H1 (cell line): ENCODE results near the gene MINDY1. TPM values are rescaled to one million over a fixed set of nuclear protein-coding genes. Genes with fewer than 3 reads are reported as not detected.

ENCODE experiments used
- CTCF ChIA-PET: fragments of 300-600 bp; sonication (Branson Sonifier 250); formaldehyde crosslinking; loops from one replicate; lab custom pipeline; 2021; ENCODE audit not compliant: partially characterized antibody; lab: Charles Lee
- POLR2A ChIA-PET: fragments of 300-600 bp; sonication (Branson Sonifier 250); formaldehyde crosslinking; loops from one replicate; lab custom pipeline; 2021; ENCODE audit warnings: inconsistent platforms; ENCODE audit not compliant: partially characterized antibody; lab: Charles Lee
- DNase-seq, 2 experiments: peaks; one replicate each; pipeline versions ENCODE4 v3.0.0 to v3.0.0-alpha.2; 2010 to 2022; ENCODE audit warnings: low spot score in 2 of 2, low read depth in 1 of 2, mixed read lengths in 1 of 2
- FAIRE-seq: peaks from 2 replicates; lab custom pipeline; 2011; peaks lifted over from hg19 to GRCh38; lab: Jason Lieb, UNC
- H2AFZ ChIP-seq: 2 replicates; pipeline ENCODE4 v1.8.1; 2012; ENCODE audit warnings: low read length, inconsistent platforms
- H2AK5ac ChIP-seq: 2 replicates; pipeline ENCODE4 v1.6.1; 2013; ENCODE audit warnings: low read depth, low read length
- H2BK120ac ChIP-seq: replicated peaks from 2 replicates; pipeline ENCODE3; 2013; ENCODE audit warnings: low read depth, low read length, inconsistent platforms
- H2BK12ac ChIP-seq: 2 replicates; pipeline ENCODE4 v1.6.1; 2013; ENCODE audit warnings: low read depth, low read length
- H2BK15ac ChIP-seq: 2 replicates; pipeline ENCODE4 v1.6.1; 2013; ENCODE audit warnings: low read length
- H2BK20ac ChIP-seq: 2 replicates; pipeline ENCODE4 v1.6.1; 2013; ENCODE audit warnings: low read length
- H2BK5ac ChIP-seq: 2 replicates; pipeline ENCODE4 v1.6.1; 2013; ENCODE audit warnings: low read depth, low read length
- H3K14ac ChIP-seq: 2 replicates; pipeline ENCODE4 v1.6.1; 2013; ENCODE audit warnings: inconsistent platforms; ENCODE audit not compliant: insufficient read length
- H3K18ac ChIP-seq: 2 replicates; pipeline ENCODE4 v1.6.1; 2013; ENCODE audit warnings: low read length; ENCODE audit errors: extremely low read depth
- H3K23ac ChIP-seq: 2 replicates; pipeline ENCODE4 v1.6.1; 2013; ENCODE audit warnings: inconsistent platforms; ENCODE audit not compliant: insufficient read length
- H3K23me2 ChIP-seq: 2 replicates; pipeline ENCODE4 v1.6.1; 2013; ENCODE audit warnings: low read depth, low read length
- H3K27ac ChIP-seq: 2 replicates; pipeline ENCODE4 v1.6.1; 2011; ENCODE audit warnings: low read depth, low read length, inconsistent platforms
- H3K27me3 ChIP-seq, 4 experiments: replicated peaks in 1 of 4; 1 replicate in 1 of 4; 2 replicates in 3 of 4; pipeline versions ENCODE4 v1.6.1 to v1.8.1; 2011 to 2013; ENCODE audit warnings: low read length in 3 of 4, mild to moderate bottlenecking in 3 of 4, inconsistent platforms in 2 of 4, mixed read lengths in 2 of 4, moderate library complexity in 1 of 4; ENCODE audit not compliant: control insufficient read depth in 3 of 4, insufficient read depth in 3 of 4; ENCODE audit errors: extremely low read depth in 1 of 4
- H3K36me3 ChIP-seq, 4 experiments: 2 replicates each; pipeline versions ENCODE4 v1.6.1 to v1.8.1; 2011 to 2013; ENCODE audit warnings: mild to moderate bottlenecking in 4 of 4, low read length in 3 of 4, moderate library complexity in 2 of 4, control low read depth in 1 of 4, inconsistent platforms in 1 of 4; ENCODE audit not compliant: insufficient read depth in 4 of 4, control insufficient read depth in 2 of 4
- H3K4ac ChIP-seq: replicated peaks from 2 replicates; pipeline ENCODE3; 2013; ENCODE audit warnings: low read length, low read depth, mixed read lengths, inconsistent platforms; ENCODE audit not compliant: insufficient read length
- H3K4me1 ChIP-seq, 4 experiments: replicated peaks in 1 of 4; 1 replicate in 1 of 4; 2 replicates in 3 of 4; pipeline versions ENCODE4 v1.6.1 to v1.8.1; 2011 to 2013; ENCODE audit warnings: low read length in 3 of 4, inconsistent platforms in 2 of 4, mixed read lengths in 1 of 4; ENCODE audit not compliant: insufficient read depth in 4 of 4, control insufficient read depth in 3 of 4
- H3K4me2 ChIP-seq, 2 experiments: 2 replicates each; pipeline versions ENCODE4 v1.6.1 to v1.8.1; 2011 to 2013; ENCODE audit warnings: low read depth in 2 of 2, low read length in 2 of 2, control low read depth in 1 of 2, inconsistent platforms in 1 of 2, mild to moderate bottlenecking in 1 of 2; ENCODE audit not compliant: insufficient read depth in 1 of 2
- H3K4me3 ChIP-seq, 4 experiments: fragments of 200-600, 300-600 bp in 1 of 4; sonication (generic), shearing (Covaris generic), sonication (Bioruptor Twin) in 1 of 4; 2 replicates each; pipeline versions ENCODE4 v1.5.1 to v1.8.1; 2011 to 2016; ENCODE audit warnings: low read length in 4 of 4, low read depth in 3 of 4, control low read depth in 2 of 4, inconsistent platforms in 2 of 4, mild to moderate bottlenecking in 2 of 4, mixed read lengths in 1 of 4, moderate library complexity in 1 of 4; ENCODE audit not compliant: insufficient read depth in 2 of 4; ENCODE audit errors: extremely low read depth in 1 of 4
- H3K56ac ChIP-seq: replicated peaks from 2 replicates; pipeline ENCODE3; 2013; ENCODE audit warnings: low read depth, mild to moderate bottlenecking, mixed read lengths, low read length, inconsistent platforms; ENCODE audit not compliant: insufficient read length
- H3K79me1 ChIP-seq: 2 replicates; pipeline ENCODE4 v1.6.1; 2013; ENCODE audit warnings: low read depth, low read length, control low read depth
- H3K79me2 ChIP-seq, 2 experiments: 2 replicates each; pipeline versions ENCODE4 v1.6.1 to v1.8.1; 2012 to 2013; ENCODE audit warnings: low read length in 2 of 2, mild to moderate bottlenecking in 2 of 2, inconsistent platforms in 1 of 2; ENCODE audit not compliant: insufficient read depth in 2 of 2, control insufficient read depth in 1 of 2
- H3K9ac ChIP-seq, 4 experiments: replicated peaks in 1 of 4; 1 replicate in 1 of 4; 2 replicates in 3 of 4; pipeline versions ENCODE4 v1.6.1 to v1.8.1; 2011 to 2013; ENCODE audit warnings: low read depth in 3 of 4, low read length in 3 of 4, control low read depth in 2 of 4, mild to moderate bottlenecking in 2 of 4, moderate library complexity in 2 of 4, inconsistent platforms in 1 of 4; ENCODE audit errors: extremely low read depth in 1 of 4
- H3K9me3 ChIP-seq, 2 experiments: 2 replicates each; pipeline versions ENCODE4 v1.6.1 to v1.8.1; 2012 to 2013; ENCODE audit warnings: mild to moderate bottlenecking in 2 of 2, moderate library complexity in 2 of 2, control low read depth in 1 of 2, inconsistent platforms in 1 of 2, low read depth in 1 of 2, low read length in 1 of 2, mixed read lengths in 1 of 2; ENCODE audit not compliant: insufficient read depth in 2 of 2
- H4K20me1 ChIP-seq, 2 experiments: replicated peaks in 1 of 2; 2 replicates each; pipeline versions ENCODE3 to v1.8.1; 2011 to 2013; ENCODE audit warnings: inconsistent platforms in 2 of 2, low read length in 2 of 2, mild to moderate bottlenecking in 1 of 2; ENCODE audit not compliant: insufficient read depth in 2 of 2, control insufficient read depth in 1 of 2
- H4K5ac ChIP-seq: 2 replicates; pipeline ENCODE4 v1.6.1; 2013; ENCODE audit warnings: low read length, low read depth, mixed read lengths, inconsistent platforms; ENCODE audit not compliant: insufficient read length
- H4K8ac ChIP-seq: 2 replicates; pipeline ENCODE4 v1.8.0; 2013; ENCODE audit warnings: mild to moderate bottlenecking, moderate library complexity, low read length, inconsistent platforms; ENCODE audit not compliant: insufficient read depth; ENCODE audit errors: extremely low read depth
- H4K91ac ChIP-seq: replicated peaks from 2 replicates; pipeline ENCODE3; 2013; ENCODE audit warnings: low read length, mixed read lengths, inconsistent platforms; ENCODE audit not compliant: insufficient read length
- ATF3 ChIP-seq: IDR thresholded peaks from 2 replicates; pipeline ENCODE4 v1.6.1; 2011; ENCODE audit warnings: low read depth, mild to moderate bottlenecking, low read length; ENCODE audit not compliant: insufficient read depth
- CBX5 ChIP-seq: fragments of 300-800, 300-1000 bp; sonication (generic); IDR thresholded peaks from 2 replicates; pipeline ENCODE4 v1.7.1; 2016; ENCODE audit warnings: antibody characterized with exemption, low read length, low read depth
- EZH2 ChIP-seq: fragments of 200-600 bp; sonication (generic); IDR thresholded peaks from 2 replicates; pipeline ENCODE4 v1.7.1; 2012; ENCODE audit warnings: low read depth, mild to moderate bottlenecking, moderate library complexity, low read length, inconsistent platforms; ENCODE audit not compliant: severe bottlenecking
- JUND ChIP-seq: IDR thresholded peaks from 2 replicates; pipeline ENCODE4 v1.6.1; 2011; ENCODE audit warnings: mild to moderate bottlenecking, improper control_type of control experiment, low read length
- KDM5A ChIP-seq: fragments of 200-600 bp; IDR thresholded peaks from 2 replicates; pipeline ENCODE4 v1.7.1; 2012; ENCODE audit warnings: mild to moderate bottlenecking, low read length, inconsistent platforms, mixed read lengths
- NRF1 ChIP-seq: IDR thresholded peaks from 2 replicates; pipeline ENCODE4 v1.6.1; 2011; ENCODE audit warnings: mild to moderate bottlenecking, low read depth, low read length, improper control_type of control experiment
- PHF8 ChIP-seq: fragments of 200-600 bp; sonication (generic); conservative IDR thresholded peaks from 2 replicates; pipeline ENCODE4 v1.7.1; 2012; ENCODE audit warnings: low read depth, mild to moderate bottlenecking, inconsistent platforms, low read length, moderate library complexity
- POLR2AphosphoS5 ChIP-seq: IDR thresholded peaks from 2 replicates; pipeline ENCODE4 v1.6.1; 2011; ENCODE audit warnings: low read depth, low read length
- POU5F1 ChIP-seq: IDR thresholded peaks from 2 replicates; pipeline ENCODE4 v1.6.1; 2011; ENCODE audit warnings: low read depth, mild to moderate bottlenecking, low read length, moderate library complexity
- SAP30 ChIP-seq: fragments of 300-600 bp; sonication (generic); IDR thresholded peaks from 2 replicates; pipeline ENCODE4 v1.7.1; 2012; ENCODE audit warnings: low read length, moderate library complexity, mild to moderate bottlenecking, inconsistent platforms; ENCODE audit not compliant: insufficient read depth, insufficient replicate concordance
- SIRT6 ChIP-seq: IDR thresholded peaks from one replicate; pipeline ENCODE4 v1.7.1; 2012; ENCODE audit warnings: low read length, inconsistent platforms
- USF2 ChIP-seq: IDR thresholded peaks from 2 replicates; pipeline ENCODE4 v1.6.1; 2011; ENCODE audit warnings: low read length, improper control_type of control experiment
- WGBS, 2 experiments: shearing (Covaris generic) in 1 of 2; methylation state at CpG; one replicate each; pipeline versions ENCODE4 v1.1.6 to v1.1.7; 2013 to 2015; ENCODE audit warnings: low lambda C conversion rate in 2 of 2, mixed read lengths in 2 of 2, inconsistent platforms in 1 of 2, low coverage in 1 of 2, missing lambda C conversion rate in 1 of 2; ENCODE audit not compliant: insufficient replicate concordance in 2 of 2, insufficient coverage in 1 of 2, insufficient read length in 1 of 2; ENCODE audit errors: extremely low coverage in 1 of 2, missing lambda C conversion rate in 1 of 2; 5-methylcytosine and 5-hydroxymethylcytosine counted together
- polyA plus RNA-seq, 7 experiments: library from polyadenylated mRNA; depleted of rRNA in 3 of 7; stranded (reverse) in 5 of 7; unstranded in 2 of 7; fragments of >200 nt in 5 of 7; fragments of 200-250 nt in 2 of 7; gene quantifications; 1 replicate in 5 of 7; 2 replicates in 1 of 7; 4 replicates in 1 of 7; pipeline versions ENCODE4 v1.2.1 to v1.2.3, GENCODE V29; 2011 to 2013; ENCODE audit warnings: missing spikeins in 2 of 7, mixed read lengths in 2 of 7
- total RNA-seq: library from RNA; stranded (reverse); fragmentation: NEBNext Ultra II Directional; extraction: Animal tissue kit (Norgen Biotek cat#: 25700); gene quantifications from 2 replicates; pipeline ENCODE4 v1.2.1, GENCODE V29; 2021

Gene MINDY1
- total and polyA plus RNA-seq, 2 of the 8 experiments (the other 6 are each of a cell fraction or from before 2014, with no cell fraction given): 10.3 to 11.4 TPM

GRCh38 chr1:151049458-151049857, 42.8 kb upstream of the MINDY1 start:
- Histone ChIP-seq H3K4ac (no peak overlapping the region), H3K4me1 (peaks cover 0 to 7% (median 3%) of the 10 kb centered on the region in 4 experiments; a peak in 4 of 7 replicates), H3K79me1 (no peaks in the 10 kb centered on the region), H2BK15ac (no peak overlapping the region), H2AK5ac (no peak overlapping the region), H4K20me1 (peaks cover 0 to 3% of the 10 kb centered on the region in 2 experiments), H3K4me3 (no peak overlapping the region), H3K4me2 (peak overlapping the region in 1 of 2 experiments; percentile 13; a peak in 1 of 4 replicates), H3K9me3 (no peaks in the 10 kb centered on the region), H3K56ac (no peak overlapping the region), H3K27ac (no peak overlapping the region), H4K8ac (no peak overlapping the region), H4K91ac (no peak overlapping the region), H2AFZ (no peak overlapping the region), H3K9ac (no peak overlapping the region), H2BK120ac (no peak overlapping the region), H3K18ac (no peak overlapping the region), H3K27me3 (no peaks in the 10 kb centered on the region), H3K36me3 (peaks cover 7 to 41% (median 22%) of the 10 kb centered on the region in 4 experiments), H3K23ac (no peak overlapping the region), H2BK12ac (no peak overlapping the region; the same call in 1 of the 2 replicates), H3K14ac (no peak overlapping the region), H3K79me2 (no peaks in the 10 kb centered on the region), H2BK5ac (no peak overlapping the region), H4K5ac (no peak overlapping the region), H3K23me2 (peaks cover 8% of the 10 kb centered on the region; the same call in 1 of the 2 replicates), H2BK20ac (no peak overlapping the region)
- FAIRE-seq: no peak
- DNase-seq: no peak
- ChIA-PET CTCF (interaction anchor here (0.7 to 9.6 kb wide), 6 partner anchors 10 to 24 kb away, joined by 3 to 95 read pairs (median 6); partner anchors contain the start of genes BNIPL, CDC42SE1 and MLLT11), POLR2A (interaction anchor here (0.5 to 7.7 kb wide), 10 partner anchors 9 to 699 kb away, joined by 3 to 107 read pairs (median 4); partner anchors contain the start of genes BNIPL, CDC42SE1 and MLLT11)
- WGBS, 2 experiments: 93% methylated on average over 5 of the region's 5 CpGs; no CpG with 5 or more reads in 1 of the 2 experiments
- TF ChIP-seq ATF3: no peak
- TF ChIP-seq POU5F1: no peak
- no peak for TF ChIP-seq SIRT6
- no peak for TF ChIP-seq JUND
- TF ChIP-seq PHF8: no peak
- TF ChIP-seq NRF1: no peak
- TF ChIP-seq SAP30: no peak
- no peak for TF ChIP-seq KDM5A
- TF ChIP-seq POLR2AphosphoS5: no peak; the same call in 1 of the 2 replicates
- TF ChIP-seq USF2: no peak
- no peak for TF ChIP-seq CBX5
- TF ChIP-seq EZH2: no peak
